HG02642 (cell line): ENCODE measurements around the gene EEF1AKMT4.
"Not testable (repeated sequence)": the region's sequence is repeated elsewhere in the genome, so short reads cannot be mapped to it uniquely, and the experiment has no call there.

Source experiments
- ATAC-seq: cut with Tn5 transposase; IDR thresholded peaks from one replicate; pipeline ENCODE4 v1.9.1; 2021; ENCODE audit warnings: mild to moderate bottlenecking; ENCODE audit not compliant: unreplicated experiment, poor library complexity

The EEF1AKMT4 gene

DNA sequence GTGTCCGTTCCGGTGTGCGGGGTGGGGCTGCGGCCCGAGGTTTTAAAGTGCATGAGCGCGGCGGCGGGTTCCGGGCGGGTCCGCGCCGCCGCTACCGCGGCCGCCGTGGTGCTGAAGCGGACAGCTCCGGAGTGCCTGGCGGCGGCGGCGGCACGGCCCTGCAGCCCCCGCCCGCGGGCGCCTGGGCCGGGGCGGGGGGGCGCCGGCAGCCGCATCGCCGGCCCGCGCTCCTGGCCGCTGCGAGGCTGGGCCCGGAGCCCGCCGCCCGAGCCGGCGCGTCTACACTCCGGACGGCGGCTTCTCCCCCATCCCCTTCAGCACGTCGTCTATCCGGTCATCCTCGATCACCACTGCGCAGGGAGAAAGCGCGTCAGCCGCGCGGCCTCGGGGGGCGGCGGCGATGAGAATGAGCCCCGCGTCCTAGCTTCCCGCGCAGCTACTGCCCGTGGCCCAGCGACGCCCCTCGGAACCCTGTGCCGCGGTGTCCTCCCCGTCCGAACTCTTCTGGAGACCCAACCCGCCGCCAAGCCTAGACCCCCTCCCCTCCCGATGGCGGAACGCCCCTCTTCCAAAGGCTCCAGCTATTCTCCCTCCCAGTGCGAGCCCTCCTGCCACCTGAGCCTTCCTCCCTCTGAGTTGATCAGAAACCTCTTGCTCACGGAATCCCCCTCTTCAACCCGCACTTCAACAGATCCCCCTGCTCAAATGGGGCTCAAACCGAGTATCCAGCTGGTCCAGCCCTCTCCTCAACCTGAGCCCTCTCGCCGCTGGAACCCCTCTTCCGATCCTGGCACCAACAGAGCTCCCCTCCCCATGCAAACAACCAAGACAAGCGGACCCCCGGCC is 10.6 kb downstream of the EEF1AKMT4 start:
- no peak for ATAC-seq

DNA sequence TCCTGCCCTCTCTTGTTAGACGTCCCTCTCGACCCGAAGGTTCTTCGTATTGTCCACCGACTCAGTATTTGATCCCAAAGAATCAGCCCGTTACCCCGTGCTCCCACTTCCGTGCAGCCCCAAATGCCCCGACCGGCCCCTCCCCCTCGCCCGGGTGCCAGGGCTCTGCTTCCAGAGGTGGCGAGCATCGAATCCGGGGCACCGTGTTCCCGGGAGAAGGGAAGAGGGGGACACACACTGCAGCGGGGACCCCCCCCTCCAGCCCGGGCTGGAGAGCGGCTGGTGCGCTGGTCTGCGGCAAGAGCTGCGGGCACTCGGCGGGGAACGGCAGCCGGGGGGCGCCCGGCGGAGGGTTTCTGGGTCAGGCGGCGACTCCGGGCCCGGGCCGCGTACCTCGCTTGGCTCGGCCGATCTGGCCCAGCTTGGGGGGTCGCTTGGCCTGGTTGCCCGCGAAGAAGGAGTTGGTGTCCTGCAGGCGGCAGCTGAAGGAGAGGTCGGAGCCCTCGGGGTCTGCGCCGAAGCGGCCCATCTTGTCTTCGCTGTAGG is 11.3 kb downstream of the EEF1AKMT4 start:
- ATAC-seq, result no peak

DNA sequence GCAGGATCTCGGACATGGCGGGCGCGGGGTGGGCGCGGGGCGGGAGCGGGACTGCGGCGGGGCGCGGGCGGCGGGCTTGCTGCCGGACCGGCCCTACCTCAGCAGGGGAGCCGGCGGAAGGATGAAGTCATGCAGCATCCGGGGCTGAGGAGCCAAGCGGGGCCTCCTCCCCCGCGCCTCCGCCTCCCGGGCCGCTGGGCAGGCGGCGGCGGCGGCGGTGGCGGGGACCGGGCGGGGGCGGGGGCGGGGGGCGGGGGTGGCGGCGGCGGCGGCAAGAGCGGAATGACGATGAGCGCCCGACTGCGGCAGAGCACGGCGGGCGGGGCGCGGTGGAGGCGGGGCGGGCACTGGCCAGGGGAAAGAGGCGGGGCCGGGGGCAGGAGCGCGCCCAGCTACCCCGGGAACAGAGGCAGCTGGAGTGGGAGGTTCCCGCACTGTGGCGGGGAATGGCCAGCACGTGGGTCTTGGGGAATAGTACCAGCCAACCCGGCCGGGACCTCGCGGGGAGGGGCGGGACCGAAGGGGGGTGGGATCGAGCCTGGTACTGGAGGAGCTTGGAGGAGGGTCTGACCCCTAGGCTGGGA is 11.9 kb downstream of the EEF1AKMT4 start, which contains the start of gene CAMK2N2:
Gene CAMK2N2, minus strand, starts transcription at position 284 of the 584 bp plus-strand sequence. Its CDS starts 268 bp downstream, at position 16.
- peak; percentile 61 for ATAC-seq

DNA sequence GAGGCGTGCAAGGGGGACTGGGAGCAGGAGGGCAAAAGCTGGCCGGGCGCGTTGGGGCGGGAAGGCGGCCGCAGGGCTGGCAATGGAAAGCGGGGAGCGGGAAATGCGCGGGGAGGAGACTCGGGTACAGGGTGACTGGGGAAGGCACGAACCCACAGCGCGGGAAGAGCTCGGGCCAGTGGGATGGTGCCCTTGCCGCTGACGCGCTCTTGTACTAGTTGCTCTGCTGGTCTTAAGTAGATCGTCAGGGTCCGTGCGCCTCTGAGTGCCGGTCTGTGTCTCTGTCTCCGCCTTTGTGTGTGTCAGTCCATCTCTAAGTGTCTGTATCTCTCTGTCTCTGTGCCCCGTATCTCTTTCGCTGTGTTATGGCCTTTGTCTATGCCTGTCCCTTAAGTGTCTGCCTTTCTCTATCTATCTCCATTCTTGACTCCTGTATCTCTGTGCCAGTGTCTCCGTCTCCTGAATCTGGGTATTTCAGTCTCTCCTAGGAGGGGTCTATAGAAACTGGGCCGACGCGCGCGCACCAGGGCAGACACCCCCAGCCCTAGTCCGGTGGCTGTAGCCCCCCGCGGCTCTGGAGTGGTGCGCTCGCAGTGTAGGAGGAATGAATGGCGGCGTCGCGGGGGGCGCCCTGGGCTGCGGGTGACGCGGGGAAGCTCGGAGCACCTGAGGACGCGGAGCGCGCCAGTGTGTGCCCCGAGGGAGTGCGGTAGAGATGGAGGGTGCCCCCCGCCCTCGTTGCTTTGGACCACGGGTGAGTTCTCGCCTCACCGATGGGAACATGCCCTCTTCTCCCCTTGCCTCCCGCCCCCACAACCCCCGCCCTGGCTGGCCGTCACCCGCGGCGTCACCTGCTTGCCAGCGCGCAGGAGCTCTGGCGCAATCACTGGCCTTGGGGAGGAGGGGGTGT is 12.6 kb downstream of the EEF1AKMT4 start:
- ATAC-seq, result no peak

DNA sequence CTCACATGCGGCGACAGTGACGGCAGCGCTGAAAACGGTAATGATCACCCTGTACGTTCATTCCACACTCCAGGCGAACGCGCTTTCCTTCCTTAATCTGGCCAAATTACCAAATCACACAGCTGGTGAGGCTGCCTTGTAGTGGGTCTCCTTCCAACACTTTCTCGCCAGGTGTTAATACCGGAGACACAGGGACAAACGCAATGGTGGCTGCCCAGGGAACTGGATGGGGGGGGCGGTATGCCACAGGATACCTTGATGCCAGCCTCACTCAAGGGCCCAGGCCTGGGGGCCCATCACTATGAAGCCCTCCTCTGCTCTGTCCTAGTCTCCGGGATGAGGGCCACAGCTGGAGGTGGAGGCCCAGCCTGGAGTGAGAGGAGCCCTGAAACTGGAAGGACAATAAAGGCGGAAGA is 13.3 kb downstream of the EEF1AKMT4 start:
- no peak for ATAC-seq

DNA sequence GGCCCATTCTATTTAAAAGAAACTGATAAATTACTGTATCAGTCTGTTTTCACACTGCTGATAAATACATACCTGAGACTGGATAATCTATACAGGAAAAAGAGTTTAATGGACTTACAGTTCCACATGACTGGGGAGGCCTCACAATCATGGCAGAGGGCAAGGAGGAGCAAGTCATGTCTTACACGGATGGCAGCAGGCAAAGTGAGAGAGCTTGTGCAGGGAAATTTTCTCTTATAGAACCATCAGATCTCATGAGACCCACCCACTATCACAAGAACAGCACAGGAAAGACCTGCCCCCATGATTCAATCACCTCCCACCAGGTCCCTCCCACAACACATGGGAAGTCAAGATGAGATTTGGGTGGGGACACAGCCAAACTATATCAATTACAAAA is 17.8 kb downstream of the EEF1AKMT4 start:
- ATAC-seq, result not testable (repeated sequence)

DNA sequence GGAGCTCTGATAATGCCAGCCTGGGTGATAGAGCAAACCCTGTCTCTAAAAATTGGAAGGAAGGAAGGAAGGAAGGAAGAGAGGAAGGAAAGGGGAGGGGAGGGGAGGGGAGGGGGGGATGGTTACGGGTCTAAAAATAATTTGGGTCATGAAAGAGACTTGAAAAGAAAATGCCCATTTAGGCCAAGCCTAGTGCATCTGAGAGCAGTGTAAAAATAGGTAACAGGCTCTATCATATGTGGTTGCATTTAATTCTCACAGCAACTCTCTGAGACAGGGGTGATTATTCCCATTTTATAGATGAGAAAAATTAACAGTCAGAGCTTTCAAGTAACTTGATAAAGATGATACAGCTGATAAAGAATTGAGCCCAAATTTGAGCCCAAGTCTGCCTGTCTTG is 22.8 kb downstream of the EEF1AKMT4 start:
- ATAC-seq, result no peak

DNA sequence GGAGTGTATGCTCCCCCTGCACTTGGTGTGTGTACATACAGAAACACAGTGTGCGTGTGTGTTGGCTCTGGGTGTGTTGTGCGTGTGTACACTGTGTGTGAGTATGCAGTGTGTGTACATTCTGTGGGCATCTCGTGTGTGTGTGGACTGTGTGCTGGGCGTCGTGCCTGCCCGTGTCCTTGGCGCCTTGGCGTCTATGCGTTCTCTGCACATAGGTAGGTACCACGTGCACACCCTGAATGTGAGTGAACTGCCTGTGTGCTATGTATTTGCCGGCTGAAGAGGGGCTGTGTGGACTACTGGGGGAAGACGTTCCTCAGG is 25.9 kb downstream of the EEF1AKMT4 start:
- ATAC-seq, result no peak

DNA sequence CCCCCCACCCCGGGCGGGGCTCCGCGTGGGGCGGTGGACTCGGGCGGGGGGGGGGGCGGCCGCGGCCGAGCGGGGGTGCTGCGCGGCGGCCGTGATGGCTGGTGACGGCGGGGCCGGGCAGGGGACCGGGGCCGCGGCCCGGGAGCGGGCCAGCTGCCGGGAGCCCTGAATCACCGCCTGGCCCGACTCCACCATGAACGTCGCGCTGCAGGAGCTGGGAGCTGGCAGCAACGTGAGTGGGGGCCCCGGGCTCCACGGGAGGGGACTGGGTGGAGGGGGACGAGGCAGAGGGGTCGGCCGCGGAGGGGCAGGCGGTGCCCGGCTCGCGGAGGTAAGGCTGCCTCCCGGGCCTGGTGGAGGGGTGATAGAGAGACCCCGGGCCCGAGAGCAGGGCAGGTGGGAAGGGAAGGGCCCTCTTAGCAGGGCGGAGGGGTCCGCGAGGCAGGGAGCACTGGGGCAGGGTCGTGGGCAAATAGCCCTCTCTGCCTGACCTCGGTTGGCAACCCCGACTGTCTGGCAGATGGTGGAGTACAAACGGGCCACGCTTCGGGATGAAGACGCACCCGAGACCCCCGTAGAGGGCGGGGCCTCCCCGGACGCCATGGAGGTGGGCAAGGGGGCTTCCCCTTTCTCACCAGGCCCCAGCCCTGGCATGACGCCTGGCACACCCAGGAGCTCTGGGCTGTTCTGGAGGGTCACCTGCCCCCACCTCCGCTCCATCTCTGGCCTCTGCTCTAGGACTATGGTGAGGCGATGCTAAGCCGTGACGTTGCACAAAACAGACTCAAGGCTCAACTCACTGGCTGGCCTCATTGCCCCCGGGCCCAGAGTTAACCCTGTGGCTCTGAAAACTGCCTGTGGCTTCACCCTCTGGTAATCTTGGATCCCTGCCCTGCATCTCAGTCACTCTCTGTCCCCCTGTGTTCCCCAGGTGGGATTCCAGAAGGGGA is 26.8 kb downstream of the EEF1AKMT4 start, which contains the start of gene ECE2:
Gene ECE2, plus strand, starts transcription at position 62 of the 950 bp plus-strand sequence. Its CDS starts 132 bp downstream, at position 194.
- ATAC-seq, result no peak

DNA sequence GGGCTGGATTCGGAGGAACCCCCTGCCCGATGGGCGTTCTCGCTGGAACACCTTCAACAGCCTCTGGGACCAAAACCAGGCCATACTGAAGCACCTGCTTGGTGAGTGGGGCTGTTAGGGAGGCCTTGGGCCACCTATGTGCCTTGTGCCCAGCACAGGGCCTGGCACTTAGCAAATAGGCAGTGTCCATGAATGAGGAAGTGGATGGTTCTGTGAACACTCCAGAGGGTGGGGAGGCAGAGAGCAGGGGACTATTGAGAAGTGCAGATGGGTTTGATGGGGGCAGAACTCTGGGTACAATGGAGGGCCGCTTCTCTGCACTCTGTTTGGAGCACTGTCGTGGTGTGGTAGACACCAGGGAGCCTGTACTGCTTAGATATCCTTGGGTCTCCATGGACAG is 27.9 kb downstream of the EEF1AKMT4 start:
- no peak for ATAC-seq

DNA sequence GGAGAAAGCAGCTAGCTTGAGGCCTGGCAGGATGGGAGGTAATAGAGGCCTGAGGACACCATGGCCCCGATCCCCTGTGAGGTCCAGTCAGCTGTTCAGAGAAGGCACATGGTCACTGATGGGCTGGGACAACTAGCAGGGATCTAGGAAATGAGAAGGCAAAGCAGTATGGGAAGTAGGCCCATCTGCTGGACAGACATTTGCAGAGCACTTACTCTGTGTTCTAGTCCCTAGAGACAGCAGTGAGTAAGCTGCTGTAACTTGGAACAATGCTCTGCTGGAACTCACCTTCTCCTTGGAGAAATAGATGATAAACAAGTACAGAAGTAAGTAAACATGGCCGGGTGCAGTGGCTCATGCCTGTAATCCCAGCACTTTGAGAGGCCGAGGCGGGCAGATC is 33.5 kb downstream of the EEF1AKMT4 start:
- no peak for ATAC-seq

DNA sequence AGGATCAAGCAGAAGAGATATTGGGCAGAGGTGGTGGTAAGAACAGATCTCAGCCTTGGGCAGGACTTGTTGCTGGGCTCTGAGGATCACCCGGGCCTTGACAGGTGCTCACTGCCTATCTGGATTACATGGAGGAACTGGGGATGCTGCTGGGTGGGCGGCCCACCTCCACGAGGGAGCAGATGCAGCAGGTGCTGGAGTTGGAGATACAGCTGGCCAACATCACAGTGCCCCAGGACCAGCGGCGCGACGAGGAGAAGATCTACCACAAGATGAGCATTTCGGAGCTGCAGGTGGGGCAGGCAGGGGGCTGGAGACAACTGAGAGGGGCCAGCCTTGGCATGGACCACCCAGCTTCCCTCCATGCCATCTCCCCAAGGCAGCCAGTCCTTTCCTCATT is 34.2 kb downstream of the EEF1AKMT4 start:
- ATAC-seq, result no peak

DNA sequence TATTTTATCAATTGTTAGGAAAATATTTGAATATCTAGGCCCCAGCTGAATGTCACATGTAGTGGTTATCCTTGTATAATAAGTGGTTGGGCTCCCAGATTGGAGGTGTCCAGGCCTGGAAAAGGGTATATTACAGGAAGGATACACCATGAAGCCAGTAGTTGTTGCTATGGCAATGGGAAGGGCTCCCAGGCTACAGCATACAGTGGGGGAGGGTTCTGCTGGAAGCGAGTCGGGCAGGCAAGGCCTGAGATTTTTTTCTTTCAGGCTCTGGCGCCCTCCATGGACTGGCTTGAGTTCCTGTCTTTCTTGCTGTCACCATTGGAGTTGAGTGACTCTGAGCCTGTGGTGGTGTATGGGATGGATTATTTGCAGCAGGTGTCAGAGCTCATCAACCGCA is 35.2 kb downstream of the EEF1AKMT4 start:
- no peak for ATAC-seq

DNA sequence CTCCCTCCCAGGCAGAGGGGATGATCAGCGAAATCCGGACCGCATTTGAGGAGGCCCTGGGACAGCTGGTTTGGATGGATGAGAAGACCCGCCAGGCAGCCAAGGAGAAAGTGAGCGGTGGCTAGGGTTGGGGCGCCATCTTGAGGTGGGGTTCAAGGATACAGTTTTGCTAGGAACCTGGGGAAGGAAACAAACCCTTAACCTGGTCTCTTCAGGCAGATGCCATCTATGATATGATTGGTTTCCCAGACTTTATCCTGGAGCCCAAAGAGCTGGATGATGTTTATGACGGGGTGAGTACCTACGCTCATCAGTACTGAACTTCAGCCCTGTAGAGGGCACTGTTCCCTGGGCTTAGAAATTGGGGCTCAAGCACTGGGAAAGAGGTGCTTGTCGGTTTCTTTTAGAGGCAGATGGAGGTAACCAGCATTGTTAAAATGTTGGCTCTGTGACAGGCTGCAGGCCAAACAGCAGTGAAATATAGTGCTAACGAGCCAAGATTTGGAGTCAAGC is 40.0 kb downstream of the EEF1AKMT4 start:
- ATAC-seq, result peak; percentile 43

DNA sequence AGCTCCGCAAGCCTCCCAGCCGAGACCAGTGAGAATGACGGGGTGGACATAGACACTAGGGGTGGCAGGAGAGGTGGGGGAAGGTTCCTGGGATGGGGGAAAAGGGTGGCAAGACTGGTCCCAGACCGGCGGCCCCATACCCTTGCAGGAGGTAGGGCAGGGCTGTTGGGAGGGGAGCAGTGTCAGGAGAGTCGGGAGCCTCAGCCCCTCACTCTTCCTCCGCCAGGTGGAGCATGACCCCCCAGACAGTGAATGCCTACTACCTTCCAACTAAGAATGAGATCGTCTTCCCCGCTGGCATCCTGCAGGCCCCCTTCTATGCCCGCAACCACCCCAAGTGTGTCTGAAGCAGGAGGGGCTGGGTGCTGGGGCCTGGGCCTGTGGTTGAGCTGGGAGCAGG is 40.9 kb downstream of the EEF1AKMT4 start:
- ATAC-seq, result no peak

DNA sequence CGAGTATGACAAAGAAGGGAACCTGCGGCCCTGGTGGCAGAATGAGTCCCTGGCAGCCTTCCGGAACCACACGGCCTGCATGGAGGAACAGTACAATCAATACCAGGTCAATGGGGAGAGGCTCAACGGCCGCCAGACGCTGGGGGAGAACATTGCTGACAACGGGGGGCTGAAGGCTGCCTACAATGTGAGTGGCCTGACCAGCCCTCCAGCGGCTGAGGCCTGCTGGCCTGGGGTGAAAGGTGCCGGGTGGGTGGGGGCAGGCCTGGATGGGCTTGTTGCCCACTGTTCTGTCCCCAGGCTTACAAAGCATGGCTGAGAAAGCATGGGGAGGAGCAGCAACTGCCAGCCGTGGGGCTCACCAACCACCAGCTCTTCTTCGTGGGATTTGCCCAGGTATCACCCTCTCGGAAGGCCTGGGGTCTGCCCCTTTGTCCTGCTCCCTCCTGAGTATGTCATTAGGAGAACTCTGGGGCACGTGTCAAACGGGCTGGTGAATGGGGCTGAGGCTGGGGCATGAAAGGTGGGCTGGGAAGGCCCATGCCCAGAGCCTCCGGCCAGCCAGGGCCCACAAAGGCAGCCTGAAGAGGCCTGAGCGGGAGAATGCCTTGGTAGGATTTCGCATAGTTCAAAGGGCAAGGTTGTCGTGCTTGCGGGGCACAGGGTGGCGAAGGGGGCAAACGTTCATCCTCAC is 41.7 kb downstream of the EEF1AKMT4 start:
- no peak for ATAC-seq

DNA sequence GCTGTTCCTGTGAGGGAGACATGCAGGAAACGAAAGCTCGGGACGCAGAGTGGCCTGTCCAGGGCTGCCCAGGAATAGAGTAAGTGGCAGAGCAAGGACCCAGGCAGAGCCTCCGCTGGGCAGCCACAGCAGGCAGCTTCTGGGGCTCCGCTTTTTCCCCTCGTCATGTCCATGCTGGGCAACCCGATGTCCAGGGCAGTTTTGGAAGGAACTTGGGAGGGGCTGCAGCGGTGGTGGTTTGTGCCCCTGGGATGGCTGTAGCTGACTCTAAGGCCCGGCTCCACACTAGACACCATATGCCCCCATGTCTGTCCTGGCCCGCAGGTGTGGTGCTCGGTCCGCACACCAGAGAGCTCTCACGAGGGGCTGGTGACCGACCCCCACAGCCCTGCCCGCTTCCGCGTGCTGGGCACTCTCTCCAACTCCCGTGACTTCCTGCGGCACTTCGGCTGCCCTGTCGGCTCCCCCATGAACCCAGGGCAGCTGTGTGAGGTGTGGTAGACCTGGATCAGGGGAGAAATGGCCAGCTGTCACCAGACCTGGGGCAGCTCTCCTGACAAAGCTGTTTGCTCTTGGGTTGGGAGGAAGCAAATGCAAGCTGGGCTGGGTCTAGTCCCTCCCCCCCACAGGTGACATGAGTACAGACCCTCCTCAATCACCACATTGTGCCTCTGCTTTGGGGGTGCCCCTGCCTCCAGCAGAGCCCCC is 42.4 kb downstream of the EEF1AKMT4 start:
- no peak for ATAC-seq

DNA sequence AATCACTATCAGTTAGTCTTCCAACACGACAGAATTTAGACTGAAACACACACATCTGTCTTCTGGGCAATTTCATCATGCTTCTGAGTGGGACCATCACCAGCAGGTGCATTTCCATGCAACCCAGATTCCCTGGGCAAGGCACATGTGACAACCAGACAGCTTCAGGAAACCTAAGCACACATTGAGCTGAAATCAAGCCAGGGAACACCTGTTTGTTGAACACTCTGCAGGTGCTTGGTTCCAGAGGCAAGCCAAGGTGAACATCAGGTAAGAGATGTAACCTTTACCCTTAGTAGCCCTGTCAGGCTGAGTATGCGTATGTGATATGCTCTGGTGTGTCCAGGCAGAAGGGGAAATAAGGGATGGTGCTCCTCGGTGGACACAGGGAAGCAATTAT is 46.3 kb downstream of the EEF1AKMT4 start:
- no peak for ATAC-seq
